CD4-positive, alpha-beta T cell treated with Interleukin-17A for 4 hours (primary cell): ENCODE measurements around the gene NUCKS1.

Source experiments
- DNase-seq: peaks from one replicate; pipeline ENCODE4 v3.0.0-alpha.2; 2020; ENCODE audit warnings: mixed read lengths

The NUCKS1 gene

DNA sequence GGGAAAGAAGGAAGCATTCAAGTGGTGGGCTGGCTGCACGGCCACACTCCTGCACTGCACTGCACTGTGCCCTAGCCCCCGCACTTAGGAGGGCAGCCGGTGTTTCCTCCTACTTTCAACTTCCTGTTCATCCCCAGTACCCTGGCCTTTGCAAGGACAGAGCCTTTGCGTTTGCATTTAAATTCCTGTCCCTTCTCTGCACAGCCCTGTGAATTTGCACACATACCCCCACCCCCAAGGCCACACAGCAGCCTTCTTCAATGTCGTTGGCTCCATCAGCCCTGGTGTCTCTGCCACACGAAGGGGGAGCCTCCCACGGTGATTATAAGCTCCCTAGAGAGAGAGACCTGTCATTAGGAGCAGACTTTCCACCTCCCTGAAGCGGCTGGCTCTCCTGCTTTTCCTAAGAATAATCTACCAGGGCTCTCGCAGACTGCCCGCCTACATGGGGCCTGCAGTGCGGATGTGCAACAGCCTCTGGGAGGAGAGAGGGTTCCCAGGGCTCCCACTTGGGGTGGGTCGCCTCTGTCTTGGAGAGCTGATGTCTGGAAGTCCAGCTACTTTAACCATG, 56.5 kb downstream of the NUCKS1 start:
- no peak for DNase-seq

DNA sequence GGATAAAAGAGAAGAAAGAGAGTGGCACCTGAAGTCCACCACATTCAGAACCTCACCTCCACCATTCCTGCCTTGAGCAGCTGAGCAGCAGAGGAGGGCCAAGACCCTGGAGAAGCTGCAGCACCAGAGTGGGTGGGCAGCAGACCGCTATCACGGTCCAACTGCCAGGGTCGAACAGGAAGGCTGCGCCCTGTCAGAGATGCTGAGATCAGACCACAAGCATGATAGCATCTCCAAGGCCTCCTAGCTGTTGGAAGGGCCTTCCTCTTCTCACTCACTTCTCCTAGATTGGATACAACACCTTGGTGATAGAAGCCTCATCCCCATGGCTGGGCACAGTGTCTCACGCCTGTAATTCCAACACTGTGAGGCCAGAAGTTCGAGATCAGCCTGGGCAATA, 57.6 kb downstream of the NUCKS1 start:
- no peak for DNase-seq

DNA sequence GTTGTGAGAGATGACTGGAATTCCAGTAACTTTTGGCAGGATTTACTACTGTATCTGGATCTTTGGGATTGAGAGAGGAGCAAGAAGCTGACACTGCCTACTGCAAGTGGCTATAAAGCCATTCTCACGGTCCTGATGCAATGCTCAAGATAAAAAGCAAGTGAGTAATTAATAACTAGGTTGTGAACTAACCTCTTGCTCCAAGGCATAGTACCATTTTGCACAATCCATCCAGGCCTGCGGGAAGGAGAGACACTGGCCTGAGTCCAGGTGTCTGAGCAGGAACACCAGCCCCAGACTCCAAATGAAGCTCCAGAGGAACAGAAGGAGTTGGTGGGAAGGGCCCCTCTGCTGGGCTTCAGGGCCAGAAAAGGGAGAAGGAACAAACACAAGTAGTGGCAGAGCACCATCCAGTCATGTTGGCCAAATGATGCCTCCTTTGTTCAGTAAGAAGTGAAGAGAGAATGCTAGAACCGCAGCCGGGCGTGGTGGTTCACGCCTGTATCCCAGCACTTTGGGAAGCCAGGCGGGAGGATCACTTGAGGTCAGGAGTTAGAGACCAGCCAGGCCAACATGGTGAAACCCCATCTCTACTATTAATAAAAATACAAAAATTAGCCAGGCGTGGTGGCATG, 59.7 kb downstream of the NUCKS1 start:
- no peak for DNase-seq

GRCh38 chr1:205689479-205689878, 60.5 kb downstream of the NUCKS1 start:
- DNase-seq, result no peak

DNA sequence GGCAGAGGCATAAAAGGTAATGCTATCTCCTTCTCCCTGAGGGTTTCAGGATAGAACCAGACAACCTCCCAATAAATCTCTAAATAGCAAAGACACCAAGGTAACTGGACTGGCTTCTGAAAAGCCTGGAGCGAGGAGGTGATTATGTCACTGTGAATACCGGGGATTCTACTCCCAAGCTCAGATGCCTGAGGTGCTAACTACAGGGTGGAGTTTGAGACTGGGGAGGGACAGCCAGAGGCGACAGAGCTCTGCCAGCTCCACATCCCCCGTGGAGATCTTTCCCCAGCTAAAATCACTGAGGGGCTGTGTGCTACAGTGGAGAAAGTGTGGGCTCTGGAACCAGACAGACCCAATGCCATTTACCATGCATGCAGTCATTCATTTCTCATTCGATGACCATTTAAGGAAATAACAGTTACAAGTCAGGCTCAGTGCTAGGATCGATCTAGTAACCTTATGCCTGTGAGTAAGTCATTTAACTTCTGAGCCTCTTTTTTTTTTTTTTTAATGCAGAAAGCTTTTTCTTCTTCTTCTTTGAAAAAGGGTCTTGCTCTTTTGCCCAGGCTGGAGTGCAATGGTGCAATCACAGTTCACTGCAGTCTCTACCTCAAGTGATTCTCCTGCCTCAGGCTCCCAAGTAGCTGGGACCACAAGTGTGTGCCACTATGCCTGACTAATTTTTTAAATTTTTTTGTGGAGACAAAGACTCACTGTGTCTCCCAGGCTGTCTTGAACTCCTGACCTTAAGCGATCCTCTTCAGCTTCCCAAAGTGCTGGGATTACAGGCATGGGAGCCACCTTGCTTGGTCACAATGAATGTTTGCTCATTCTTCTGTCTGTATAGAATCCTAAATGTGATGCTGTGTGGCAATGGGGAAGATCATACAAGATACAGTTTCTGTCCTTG, 61.6 kb downstream of the NUCKS1 start:
- no peak for DNase-seq

- DNase-seq, result no peak
These were observed 62.7 kb downstream of the NUCKS1 start for GRCh38 chr1:205687242-205687641.

DNA sequence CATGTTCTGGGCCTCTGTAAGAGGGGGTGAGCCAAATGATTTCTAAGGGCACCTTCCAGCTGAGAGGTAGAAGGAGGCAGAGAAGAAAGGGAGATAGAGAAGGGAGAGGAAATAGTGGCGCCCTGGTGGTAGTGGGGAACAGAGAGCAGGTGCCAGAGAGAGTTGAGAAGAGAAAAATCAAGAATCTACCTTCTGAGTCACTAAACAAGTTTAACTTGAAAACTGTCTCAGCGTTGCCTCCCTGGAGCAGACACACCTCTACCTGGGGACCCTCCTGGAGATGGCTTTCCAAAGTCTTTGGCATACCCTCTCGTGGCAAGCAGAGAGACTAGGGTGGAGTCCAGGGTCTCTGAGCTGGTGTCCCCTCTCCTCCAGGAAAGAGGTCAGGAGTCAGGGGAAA, 68.6 kb downstream of the NUCKS1 start:
- DNase-seq, result no peak

GRCh38 chr1:205680073-205680851, 69.7 kb downstream of the NUCKS1 start, which contains the start of gene SLC45A3:
TSS of gene SLC45A3 (minus strand) at chr1:205680509. CDS start at chr1:205664656, 15,853 bp downstream.
- DNase-seq, result peak; percentile 69

- DNase-seq, result no peak
These were observed 71.5 kb downstream of the NUCKS1 start for GRCh38 chr1:205678286-205679111.

GRCh38 chr1:205677167-205677566, 72.8 kb downstream of the NUCKS1 start:
- no peak for DNase-seq

DNA sequence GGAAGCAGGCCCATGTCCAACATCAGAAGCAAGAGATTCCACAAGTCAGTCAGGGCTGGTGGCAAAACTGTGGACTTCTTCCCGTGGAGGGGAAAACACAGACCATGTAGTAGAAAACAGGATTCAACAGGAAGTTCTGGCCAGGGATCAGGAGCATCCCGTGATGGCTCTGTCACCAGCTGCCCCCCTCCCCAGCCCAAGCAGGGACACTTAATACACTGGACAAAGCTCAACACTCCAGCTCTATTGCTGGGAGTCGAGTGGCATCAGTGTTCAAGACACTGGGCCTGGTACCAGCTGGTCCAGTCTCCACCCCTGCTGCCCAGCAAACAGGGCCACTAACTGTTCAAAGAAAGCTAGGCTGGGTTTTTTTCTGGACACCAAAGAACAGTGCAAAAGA, 73.4 kb downstream of the NUCKS1 start:
- no peak for DNase-seq

DNA sequence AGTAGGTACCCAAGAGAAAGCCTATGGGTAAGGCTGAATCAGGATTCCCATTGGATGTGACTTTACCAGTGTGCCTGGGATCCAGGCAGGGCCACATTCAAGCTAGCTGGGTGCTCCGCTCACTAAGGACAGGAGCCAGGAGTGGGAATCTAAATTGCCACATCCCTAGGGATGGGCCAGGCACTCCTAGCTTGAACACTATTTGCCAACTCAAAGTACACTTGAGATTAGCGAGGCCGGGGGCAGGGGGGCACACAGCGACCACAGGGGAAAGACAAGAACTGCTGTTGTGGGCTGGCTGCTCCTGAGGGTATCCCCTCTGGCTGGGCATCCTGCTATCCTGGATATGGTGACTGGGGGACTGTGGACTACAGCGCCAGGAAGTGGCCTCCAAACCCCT, 74.0 kb downstream of the NUCKS1 start:
- DNase-seq, result no peak

- no peak for DNase-seq
These were observed 74.7 kb downstream of the NUCKS1 start for GRCh38 chr1:205675247-205675646.

DNA sequence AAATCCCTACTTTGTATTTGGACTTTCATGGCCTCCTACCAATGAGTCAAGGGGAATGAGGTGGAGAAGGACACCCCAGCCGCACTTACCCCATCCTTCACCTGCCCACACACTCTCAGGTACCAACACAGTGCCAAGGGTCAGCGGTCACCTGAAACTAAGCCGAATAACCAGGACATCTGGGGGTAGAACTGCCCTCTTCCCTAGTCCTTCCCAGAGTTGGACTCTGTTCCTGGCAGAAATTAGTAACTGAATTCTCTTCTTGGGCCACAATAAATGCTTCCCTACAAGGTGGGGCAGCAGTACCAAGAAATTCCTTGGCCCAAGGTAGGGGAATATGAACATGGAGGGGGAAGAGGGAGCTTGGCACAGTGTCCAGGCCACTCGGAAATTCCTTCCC, 77.0 kb downstream of the NUCKS1 start:
- no peak for DNase-seq

- DNase-seq, result no peak
These were observed 77.5 kb downstream of the NUCKS1 start for GRCh38 chr1:205672395-205672889.

- DNase-seq, result no peak
These were observed 79.2 kb downstream of the NUCKS1 start for GRCh38 chr1:205670611-205671430.

GRCh38 chr1:205670150-205670446, 79.9 kb downstream of the NUCKS1 start:
- no peak for DNase-seq

DNA sequence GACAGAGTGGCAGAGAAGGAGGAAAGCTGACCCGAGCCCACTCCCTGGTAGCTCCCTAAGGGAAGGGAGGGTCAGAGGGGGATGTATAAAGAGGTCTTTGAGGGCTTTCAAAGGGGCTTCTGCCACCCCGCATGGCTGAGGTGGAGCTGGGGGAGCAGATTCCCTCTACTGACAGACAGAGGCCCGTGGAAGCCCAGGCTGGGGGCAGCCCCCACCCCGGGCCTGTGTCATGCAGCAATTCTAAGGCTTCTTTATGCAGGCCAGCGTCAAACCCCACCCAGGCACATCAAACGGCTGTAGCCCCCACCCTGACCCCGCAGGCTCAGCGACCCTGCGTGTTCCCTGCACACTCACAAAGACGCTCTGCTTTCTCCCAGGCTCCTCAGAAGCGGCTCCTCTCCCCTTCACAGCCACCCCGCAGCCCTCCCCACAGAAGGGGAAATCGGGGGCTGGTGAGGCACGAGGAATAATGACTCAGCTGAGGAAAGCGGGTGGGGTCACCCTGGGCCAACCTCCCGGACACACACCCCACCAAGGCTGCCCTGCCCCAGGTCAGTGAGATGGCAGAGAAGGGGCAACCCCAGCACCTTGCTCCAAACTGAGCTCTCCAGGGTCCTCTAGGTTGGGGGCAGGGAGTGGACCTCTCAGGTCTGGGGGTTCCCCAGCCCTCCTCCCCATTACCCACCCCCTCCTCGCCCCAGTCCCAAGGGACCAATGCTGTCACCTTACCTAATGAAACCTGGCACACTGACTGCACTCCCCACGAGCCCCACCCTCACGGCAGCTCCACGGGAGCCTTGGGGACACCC, 80.4 kb downstream of the NUCKS1 start:
- DNase-seq, result no peak

GRCh38 chr1:205668951-205669340, 81.0 kb downstream of the NUCKS1 start:
- DNase-seq, result no peak

DNA sequence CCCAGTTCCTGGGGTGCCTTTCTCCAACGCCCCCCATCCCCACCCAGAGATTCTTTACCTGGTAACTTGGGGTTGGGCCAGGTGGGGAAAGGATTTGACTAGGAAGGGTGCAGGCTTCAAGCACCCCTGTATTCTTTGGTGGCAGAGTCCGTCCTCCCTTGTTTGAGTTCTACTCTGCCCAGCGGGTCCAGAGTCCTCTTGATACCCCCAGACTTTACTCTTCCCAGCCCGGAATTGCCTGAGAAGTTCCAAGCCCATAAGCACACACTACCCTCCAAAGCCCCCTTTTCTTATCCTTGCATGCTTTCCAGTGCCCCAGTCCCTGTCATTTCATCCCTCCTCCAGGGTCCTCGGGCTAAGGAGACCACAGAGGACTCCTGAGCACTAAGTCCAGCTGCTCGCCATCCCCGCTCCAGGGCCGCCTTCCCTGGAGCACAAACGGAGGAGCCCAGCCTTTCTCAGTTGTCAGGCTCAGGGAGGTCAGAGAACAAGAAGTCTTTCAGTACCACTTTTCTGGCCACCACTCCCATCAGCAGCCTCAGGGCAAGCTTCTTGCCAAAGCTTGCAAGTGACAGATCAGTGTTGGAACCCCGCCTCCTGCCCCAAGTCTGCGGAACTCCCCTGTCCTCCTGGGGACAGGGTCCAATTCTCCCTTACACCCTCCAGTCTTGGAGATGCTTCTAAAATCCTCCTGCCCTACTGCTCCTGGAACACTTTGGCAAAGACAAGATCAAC, 81.9 kb downstream of the NUCKS1 start:
- no peak for DNase-seq
